K562 (cell line): ENCODE results near the gene UBXN11. TPM values are rescaled to one million over a fixed set of nuclear protein-coding genes. Genes with fewer than 3 reads are reported as not detected.

Experiments
- BRD9 ChIP-seq: fragments of 450-650 bp; IDR thresholded peaks from 2 replicates; pipeline ENCODE4 v1.6.1; 2018; ENCODE audit warnings: low read depth; ENCODE audit not compliant: partially characterized antibody
- CCNT2 ChIP-seq: IDR thresholded peaks from 2 replicates; pipeline ENCODE4 v1.6.1; 2011; ENCODE audit warnings: borderline replicate concordance, low read depth, mild to moderate bottlenecking, moderate library complexity, mixed read lengths, low read length; ENCODE audit not compliant: insufficient read length; ENCODE audit errors: extremely low read depth
- CEBPZ ChIP-seq: fragments of 150-350 bp; IDR thresholded peaks from 2 replicates; pipeline ENCODE4 v1.6.1; 2014; ENCODE audit warnings: low read depth, mild to moderate bottlenecking, low read length, borderline replicate concordance
- CGGBP1 ChIP-seq: fragments of 250-450 bp; sonication (Bioruptor Pico); IDR thresholded peaks from 2 replicates; pipeline ENCODE4 v1.9.0; 2021; ENCODE audit warnings: mild to moderate bottlenecking
- FIP1L1 ChIP-seq: fragments of 200-400 bp; formaldehyde crosslinking; IDR thresholded peaks from 2 replicates; pipeline ENCODE4 v1.6.1; 2018; ENCODE audit warnings: mild to moderate bottlenecking, low read depth, low read length; ENCODE audit not compliant: poor library complexity, severe bottlenecking
- GABPB1 ChIP-seq: sonication (generic); formaldehyde crosslinking; IDR thresholded peaks from 2 replicates; pipeline ENCODE4 v1.8.0; 2022; ENCODE audit warnings: mild to moderate bottlenecking, missing genetic modification reagents
- KAT7 ChIP-seq: sonication (generic); formaldehyde crosslinking; IDR thresholded peaks from 2 replicates; pipeline ENCODE4 v1.8.0; 2022; ENCODE audit warnings: missing genetic modification reagents, mild to moderate bottlenecking, borderline replicate concordance
- MCM3 ChIP-seq: fragments of 450-650 bp; IDR thresholded peaks from 2 replicates; pipeline ENCODE4 v1.6.1; 2016
- MEIS2 ChIP-seq: fragments of 450-650 bp; IDR thresholded peaks from 2 replicates; pipeline ENCODE4 v1.6.1; 2014; ENCODE audit warnings: mild to moderate bottlenecking; ENCODE audit not compliant: partially characterized antibody
- MLX ChIP-seq, 2 experiments: fragments of 450-650 bp in 1 of 2; sonication (generic) in 1 of 2; formaldehyde crosslinking; conservative IDR thresholded peaks; 2 replicates each; pipeline versions ENCODE4 v1.4.0 to v1.8.1; 2020 to 2022; ENCODE audit warnings: mild to moderate bottlenecking in 1 of 2, missing genetic modification reagents in 1 of 2
- MXD1 ChIP-seq: fragments of 250-450 bp; sonication (Bioruptor Pico); IDR thresholded peaks from 2 replicates; pipeline ENCODE4 v1.8.0; 2021; ENCODE audit warnings: borderline replicate concordance, mild to moderate bottlenecking, moderate library complexity; ENCODE audit not compliant: poor library complexity, severe bottlenecking
- PREB ChIP-seq: sonication (generic); formaldehyde crosslinking; IDR thresholded peaks from 2 replicates; pipeline ENCODE4 v1.8.1; 2023; ENCODE audit warnings: mild to moderate bottlenecking, missing genetic modification reagents
- SIX5 ChIP-seq, 2 experiments: IDR thresholded peaks; 2 replicates each; pipeline ENCODE4 v1.6.1; 2011; ENCODE audit warnings: low read length in 2 of 2, borderline replicate concordance in 1 of 2, low read depth in 1 of 2, mild to moderate bottlenecking in 1 of 2, moderate library complexity in 1 of 2; ENCODE audit not compliant: insufficient read depth in 1 of 2
- TEAD4 ChIP-seq, 2 experiments: sonication (generic) in 1 of 2; formaldehyde crosslinking in 1 of 2; IDR thresholded peaks; 2 replicates each; pipeline versions ENCODE4 v1.6.1 to v1.8.0; 2012 to 2022; ENCODE audit warnings: borderline replicate concordance in 1 of 2, inconsistent platforms in 1 of 2, low read length in 1 of 2, mild to moderate bottlenecking in 1 of 2, missing genetic modification reagents in 1 of 2
- ZFP91 ChIP-seq: sonication (generic); formaldehyde crosslinking; IDR thresholded peaks from 2 replicates; pipeline ENCODE4 v1.8.0; 2022; ENCODE audit warnings: mild to moderate bottlenecking, missing genetic modification reagents
- ZNF41 ChIP-seq: fragments of 250-450 bp; sonication (Bioruptor Pico); conservative IDR thresholded peaks from 2 replicates; pipeline ENCODE4 v1.4.0; 2020; ENCODE audit warnings: mild to moderate bottlenecking
- ZNF589 ChIP-seq: fragments of 200-800 bp; sonication (Bioruptor generic); IDR thresholded peaks from 2 replicates; pipeline ENCODE4 v1.6.1; 2016; ENCODE audit warnings: low read depth, missing genetic modification characterization, missing compliant biosample characterization
- polyA plus RNA-seq, 8 experiments: library from polyadenylated mRNA; depleted of rRNA in 4 of 8; stranded (reverse) in 5 of 8; unstranded in 3 of 8; fragments of >200 nt; fragmentation: Nextera tagmentation in 2 of 8; fragmentation: Illumina TruSeq in 1 of 8; extraction: Ambion mirVana in 2 of 8; extraction: Trizol in 1 of 8; gene quantifications; 2 replicates each; pipeline versions ENCODE4 v1.2.1 to v1.2.3, GENCODE V29; 2011 to 2014; ENCODE audit warnings: inconsistent platforms in 1 of 8, missing spikeins in 1 of 8
- total RNA-seq, 7 experiments: library from RNA; depleted of rRNA in 6 of 7; stranded (reverse); fragments of >200 nt in 6 of 7; fragmentation: Illumina TruSeq in 2 of 7; extraction: Trizol in 2 of 7; gene quantifications; 2 replicates each; pipeline versions ENCODE4 v1.2.1 to v1.2.3, GENCODE V29; 2011 to 2021; ENCODE audit warnings: low replicate concordance in 1 of 7

UBXN11 gene
- total and polyA plus RNA-seq, 9 of the 15 experiments (the other 6 are each of a cell fraction or from before 2014, with no cell fraction given) = 0.48 to 34.3 (median 11.3) TPM

GRCh38 chr1:26233903-26234643, 72.4 kb downstream of the UBXN11 start, which contains the start of gene CEP85 (continued):
- peak; percentile 78 for TF ChIP-seq GABPB1 (CRISPR knock-in tag)
- TF ChIP-seq CEBPZ = peak; percentile 76
- TF ChIP-seq MCM3 = no peak
- TF ChIP-seq CCNT2 = peak; percentile 80
- peak; percentile 51; the same call in 1 of the 2 replicates for TF ChIP-seq ZNF41 (CRISPR knock-in tag)
- TF ChIP-seq ZFP91 = 0 out of 2 replicates have a peak, but pooled peaks have one; percentile 5
- no peak for TF ChIP-seq SIX5 (IDR thresholded peaks at IDR 0.05; ENCODE audit: borderline replicate concordance in 1 of 2, insufficient read depth in 1 of 2, low read depth in 1 of 2, low read length in 2 of 2)
- peak; percentile 6 for TF ChIP-seq BRD9
- no peak for TF ChIP-seq MXD1 (CRISPR knock-in tag)
- TF ChIP-seq MEIS2 = peak; percentile 61
- TF ChIP-seq MLX (CRISPR knock-in tag; conservative IDR thresholded peaks at IDR 0.05) = no peak
- peak; percentile 4; the same call in 1 of the 2 replicates for TF ChIP-seq ZNF589 (CRISPR knock-in tag)
- TF ChIP-seq CGGBP1 (CRISPR knock-in tag) = 0 out of 2 replicates have a peak, but pooled peaks have one; percentile 9
- no peak; the same call in 1 of the 2 replicates for TF ChIP-seq TEAD4 (IDR thresholded peaks at IDR 0.05; ENCODE audit: low read length)
- peak; percentile 75; the same call in 1 of the 2 replicates for TF ChIP-seq TEAD4 (CRISPR knock-in tag; IDR thresholded peaks at IDR 0.05; ENCODE audit: borderline replicate concordance)
- peak; percentile 8; the same call in 1 of the 2 replicates for TF ChIP-seq PREB
- peak; percentile 100; the same call in 1 of the 2 replicates for TF ChIP-seq KAT7 (CRISPR knock-in tag)
- peak; percentile 40 for TF ChIP-seq FIP1L1
